DOHH2 (cell line): ENCODE measurements around the gene CDK5RAP2.
A peak's percentile ranks its signal among the peaks of the same experiment; 100 is the strongest.
"Not testable (repeated sequence)": the region's sequence is repeated elsewhere in the genome, so short reads cannot be mapped to it uniquely, and the experiment has no call there.

ENCODE experiments used
- H3F3A ChIP-seq: fragments of 200-600 bp; sonication (generic), shearing (Covaris generic); 2 replicates; pipeline ENCODE4 v1.6.0; 2016; ENCODE audit warnings: antibody characterized with exemption, mild to moderate bottlenecking; ENCODE audit not compliant: control insufficient read depth, insufficient read depth
- H3K27ac ChIP-seq: fragments of 200-600 bp; sonication (generic); 2 replicates; pipeline ENCODE4 v1.5.1; 2014; ENCODE audit warnings: low read depth, mild to moderate bottlenecking, low read length, moderate library complexity
- H3K27me3 ChIP-seq: fragments of 200-600 bp; sonication (generic); 2 replicates; pipeline ENCODE4 v1.6.1; 2014; ENCODE audit warnings: mild to moderate bottlenecking, low read length, mixed read lengths; ENCODE audit not compliant: control insufficient read depth
- H3K36me3 ChIP-seq: fragments of 200-600 bp; sonication (generic); 2 replicates; pipeline ENCODE4 v1.6.1; 2014; ENCODE audit warnings: mild to moderate bottlenecking, low read length, moderate library complexity, mixed read lengths; ENCODE audit not compliant: control insufficient read depth
- H3K4me1 ChIP-seq: fragments of 200-600 bp; sonication (generic); 2 replicates; pipeline ENCODE4 v1.6.1; 2014; ENCODE audit warnings: mild to moderate bottlenecking, low read length, mixed read lengths; ENCODE audit not compliant: control insufficient read depth
- H3K4me2 ChIP-seq: fragments of 200-600 bp; sonication (generic); 2 replicates; pipeline ENCODE4 v1.6.0; 2014; ENCODE audit warnings: mild to moderate bottlenecking, low read length, moderate library complexity
- H3K4me3 ChIP-seq: fragments of 200-600 bp; sonication (generic); 2 replicates; pipeline ENCODE4 v1.5.1; 2014; ENCODE audit warnings: mild to moderate bottlenecking, low read length, mixed read lengths
- H3K79me2 ChIP-seq: fragments of 200-600 bp; sonication (generic); 2 replicates; pipeline ENCODE4 v1.6.1; 2014; ENCODE audit warnings: mild to moderate bottlenecking, low read length, mixed read lengths; ENCODE audit not compliant: control insufficient read depth
- H3K9me2 ChIP-seq: fragments of 200-600 bp; sonication (generic); replicated peaks from 2 replicates; pipeline ENCODE4 v1.6.1; 2014; ENCODE audit warnings: mild to moderate bottlenecking, low read length, mixed read lengths; ENCODE audit not compliant: control insufficient read depth
- H3K9me3 ChIP-seq: fragments of 200-600 bp; sonication (generic); 2 replicates; pipeline ENCODE4 v1.6.1; 2014; ENCODE audit warnings: antibody characterized with exemption, low read length, mixed read lengths; ENCODE audit not compliant: control insufficient read depth, insufficient read depth
- H4K20me1 ChIP-seq: fragments of 200-600 bp; sonication (generic); 2 replicates; pipeline ENCODE4 v1.6.0; 2014; ENCODE audit warnings: low read depth, mild to moderate bottlenecking, antibody characterized with exemption, low read length, moderate library complexity; ENCODE audit not compliant: control insufficient read depth, insufficient read depth
- EZH2phosphoT487 ChIP-seq: fragments of 200-600 bp; sonication (generic); IDR thresholded peaks from 2 replicates; pipeline ENCODE4 v1.6.1; 2017; ENCODE audit warnings: borderline replicate concordance, mild to moderate bottlenecking, antibody characterized with exemption, low read length, moderate library complexity, mixed read lengths
- TF ChIP-seq, protein P1 (sequence below): fragments of 200-600 bp; sonication (generic); IDR thresholded peaks from one replicate; pipeline ENCODE4 v1.5.1; 2014; ENCODE audit warnings: antibody characterized with exemption, mild to moderate bottlenecking, low read depth, low read length; ENCODE audit not compliant: poor library complexity, severe bottlenecking

The CDK5RAP2 gene

DNA sequence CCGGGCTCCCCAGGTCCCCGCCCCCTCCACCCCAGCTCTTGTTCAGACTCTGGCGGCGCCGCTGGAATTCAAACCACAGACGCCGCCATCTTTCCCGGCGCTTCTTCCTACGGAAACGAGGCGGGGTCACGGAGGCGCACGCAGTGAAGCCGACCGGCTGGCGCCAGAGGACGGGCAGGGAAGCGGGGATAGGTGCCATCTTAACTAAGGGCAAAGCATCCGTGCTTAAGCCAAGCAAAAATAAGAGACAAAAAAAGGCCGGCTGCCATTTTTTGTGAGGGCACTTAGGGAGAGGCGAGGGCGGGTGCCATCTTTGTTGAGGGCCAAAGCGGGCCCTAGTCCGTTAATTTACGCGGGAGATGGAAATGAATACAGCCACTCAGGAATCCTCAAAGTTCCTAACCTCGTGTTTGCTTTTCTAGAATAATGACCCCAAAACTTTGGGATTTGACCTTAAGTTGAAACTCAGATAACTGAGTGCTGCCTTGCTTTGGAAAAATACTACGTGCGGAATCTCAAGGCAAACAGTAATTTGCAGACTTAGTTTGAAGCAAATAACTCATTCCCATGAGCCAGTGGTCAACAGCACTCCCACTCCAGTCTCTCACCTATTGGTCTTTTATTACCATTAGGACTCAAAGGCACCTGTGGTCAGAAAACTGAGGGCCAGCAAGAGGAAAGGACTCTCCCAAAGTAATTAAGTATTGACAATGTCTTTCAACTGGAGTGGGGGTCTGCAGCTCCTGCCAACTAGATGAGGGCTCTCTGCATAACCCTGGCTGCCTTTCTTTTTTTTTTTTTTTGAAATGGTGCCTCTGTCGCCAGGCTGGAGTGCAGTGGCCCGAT is at the start of gene CDK5RAP2:
TSS of gene CDK5RAP2 (minus strand) at position 117 of the 846 bp plus-strand sequence. CDS start 189 bp downstream, outside the sequence.
- peak within 1 kb of the TSS; percentile 34 for H3K27ac ChIP-seq
- no peak for TF ChIP-seq EZH2phosphoT487
- TF ChIP-seq, protein P1, sequence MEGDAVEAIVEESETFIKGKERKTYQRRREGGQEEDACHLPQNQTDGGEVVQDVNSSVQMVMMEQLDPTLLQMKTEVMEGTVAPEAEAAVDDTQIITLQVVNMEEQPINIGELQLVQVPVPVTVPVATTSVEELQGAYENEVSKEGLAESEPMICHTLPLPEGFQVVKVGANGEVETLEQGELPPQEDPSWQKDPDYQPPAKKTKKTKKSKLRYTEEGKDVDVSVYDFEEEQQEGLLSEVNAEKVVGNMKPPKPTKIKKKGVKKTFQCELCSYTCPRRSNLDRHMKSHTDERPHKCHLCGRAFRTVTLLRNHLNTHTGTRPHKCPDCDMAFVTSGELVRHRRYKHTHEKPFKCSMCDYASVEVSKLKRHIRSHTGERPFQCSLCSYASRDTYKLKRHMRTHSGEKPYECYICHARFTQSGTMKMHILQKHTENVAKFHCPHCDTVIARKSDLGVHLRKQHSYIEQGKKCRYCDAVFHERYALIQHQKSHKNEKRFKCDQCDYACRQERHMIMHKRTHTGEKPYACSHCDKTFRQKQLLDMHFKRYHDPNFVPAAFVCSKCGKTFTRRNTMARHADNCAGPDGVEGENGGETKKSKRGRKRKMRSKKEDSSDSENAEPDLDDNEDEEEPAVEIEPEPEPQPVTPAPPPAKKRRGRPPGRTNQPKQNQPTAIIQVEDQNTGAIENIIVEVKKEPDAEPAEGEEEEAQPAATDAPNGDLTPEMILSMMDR = no peak
- no peaks in the 10 kb centered on the region; the same call in 1 of the 2 replicates for H4K20me1 ChIP-seq
- H3K9me3 ChIP-seq = no peaks in the 10 kb centered on the region
- H3K4me1 ChIP-seq = peaks cover 21% of the 10 kb centered on the region
- peak within 1 kb of the TSS; percentile 79 for H3K4me2 ChIP-seq
- peaks cover 50% of the 10 kb centered on the region for H3K79me2 ChIP-seq
- no peaks in the 10 kb centered on the region for H3F3A ChIP-seq
- peaks cover 12% of the 10 kb centered on the region for H3K36me3 ChIP-seq
- no peaks in the 10 kb centered on the region for H3K9me2 ChIP-seq
- H3K4me3 ChIP-seq = peak within 1 kb of the TSS; percentile 99
- no peaks in the 10 kb centered on the region for H3K27me3 ChIP-seq

DNA sequence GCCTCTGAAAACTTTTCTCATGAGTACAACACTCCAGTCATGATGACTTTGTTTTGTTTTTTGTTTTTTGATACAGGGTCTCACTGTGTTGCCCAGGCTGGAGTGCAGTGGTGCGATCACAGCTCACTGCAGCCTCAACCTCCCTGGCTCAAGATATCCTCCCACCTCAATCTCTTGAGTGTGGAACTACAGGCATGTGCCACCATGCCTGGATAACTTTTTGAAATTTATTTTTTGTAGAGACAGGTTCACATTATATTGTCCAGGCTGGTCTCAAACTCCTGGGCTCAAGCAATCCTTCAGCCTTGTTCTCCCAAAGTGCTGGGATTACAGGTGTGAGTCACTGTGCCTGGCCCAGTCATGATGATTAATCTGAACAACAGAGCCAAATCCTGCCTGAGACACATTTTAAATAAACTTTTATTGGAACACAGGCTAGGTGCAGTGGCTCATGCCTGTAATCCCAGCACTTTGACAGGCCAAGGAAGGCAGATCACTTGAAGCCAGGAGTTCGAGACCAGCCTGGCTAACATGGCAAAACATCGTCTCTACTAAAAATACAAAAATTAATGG is 49.0 kb upstream of the CDK5RAP2 start:
- H3K4me3 ChIP-seq, H3K9me3 ChIP-seq, H3K79me2 ChIP-seq, H3K27ac ChIP-seq, H3K4me1 ChIP-seq, H3K36me3 ChIP-seq, H4K20me1 ChIP-seq, H3K27me3 ChIP-seq, H3K4me2 ChIP-seq, H3F3A ChIP-seq, H3K9me2 ChIP-seq: not testable (repeated sequence)

DNA sequence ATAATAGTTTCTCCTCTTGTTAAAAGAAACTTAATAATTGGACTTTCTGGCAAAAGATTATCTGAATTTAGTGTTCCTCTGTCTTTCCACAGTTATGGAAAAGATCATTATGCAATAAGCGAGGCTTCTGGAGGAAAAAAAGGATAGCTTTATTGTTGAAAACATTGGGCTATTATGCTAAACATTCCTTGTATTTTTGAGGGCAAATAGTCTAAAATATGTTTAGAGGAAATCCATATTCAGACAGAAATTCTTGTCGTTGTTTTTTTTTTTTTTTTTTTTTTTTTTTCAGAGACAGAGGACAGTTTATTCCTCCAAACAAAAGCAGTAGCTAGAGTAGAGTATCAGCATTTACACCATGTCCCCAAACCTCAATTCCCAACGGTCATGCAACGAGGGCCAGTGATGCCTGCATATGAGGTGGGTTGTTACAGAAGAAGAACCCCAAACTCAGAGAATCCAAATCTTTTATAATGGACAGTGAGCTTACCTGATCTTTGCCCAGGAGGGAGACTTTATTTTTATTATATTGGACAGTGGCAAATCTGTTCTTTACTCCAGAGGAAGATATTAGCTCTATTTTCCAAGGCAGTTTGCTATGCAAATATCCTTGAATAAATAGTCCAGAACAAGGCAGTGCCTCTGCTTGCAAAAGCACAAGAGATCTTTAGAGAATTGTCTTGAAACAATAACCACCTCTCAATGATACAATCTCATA is 48.4 kb upstream of the CDK5RAP2 start:
- no peaks in the 10 kb centered on the region for H3K36me3 ChIP-seq
- no peak overlapping the region for H3K4me3 ChIP-seq
- no peak for TF ChIP-seq EZH2phosphoT487
- TF ChIP-seq, protein P1 = no peak
- no peaks in the 10 kb centered on the region for H3K4me1 ChIP-seq
- no peaks in the 10 kb centered on the region for H3F3A ChIP-seq
- no peaks in the 10 kb centered on the region for H3K9me2 ChIP-seq
- H3K9me3 ChIP-seq = no peaks in the 10 kb centered on the region
- H4K20me1 ChIP-seq = no peaks in the 10 kb centered on the region
- no peak overlapping the region for H3K27ac ChIP-seq
- H3K27me3 ChIP-seq = no peaks in the 10 kb centered on the region
- H3K79me2 ChIP-seq = no peaks in the 10 kb centered on the region
- no peak overlapping the region for H3K4me2 ChIP-seq

DNA sequence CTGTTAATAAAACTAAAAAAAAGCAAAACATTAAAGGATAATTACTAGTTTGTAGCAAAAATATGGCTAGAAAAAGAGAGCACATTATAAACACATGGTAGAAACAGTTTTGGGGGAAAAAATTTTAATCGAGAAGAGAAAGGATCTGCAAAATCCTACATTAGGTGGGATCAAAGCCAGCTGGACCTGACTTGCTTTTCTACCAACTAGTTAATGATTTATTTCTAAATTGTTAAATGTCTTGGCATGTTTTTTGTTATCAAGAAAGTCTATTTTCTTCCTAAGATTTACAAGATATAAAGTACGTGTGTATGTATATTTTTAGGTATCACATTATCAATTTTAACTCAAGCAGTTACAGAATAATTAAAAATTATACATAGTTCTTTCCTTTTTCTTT is 47.1 kb upstream of the CDK5RAP2 start:
- Histone ChIP-seq H3K9me2 (no peaks in the 10 kb centered on the region), H3K4me1 (no peaks in the 10 kb centered on the region), H3K79me2 (no peaks in the 10 kb centered on the region), H3K4me2 (no peak overlapping the region), H3K27ac (no peak overlapping the region), H4K20me1 (no peaks in the 10 kb centered on the region), H3K9me3 (no peaks in the 10 kb centered on the region), H3K27me3 (no peaks in the 10 kb centered on the region), H3K36me3 (no peaks in the 10 kb centered on the region), H3F3A (no peaks in the 10 kb centered on the region), H3K4me3 (no peak overlapping the region)
- no peak for TF ChIP-seq EZH2phosphoT487
- TF ChIP-seq, protein P1 = no peak
